ENCODE results near the gene STMP1. TPM values are rescaled to one million over a fixed set of nuclear protein-coding genes. Genes with fewer than 3 reads are reported as not detected.

Gene STMP1
- polyA plus RNA-seq, 1 donor (not counting 4 experiments of a cell fraction or from before 2014, with no cell fraction given), result 30.5 TPM

DNA sequence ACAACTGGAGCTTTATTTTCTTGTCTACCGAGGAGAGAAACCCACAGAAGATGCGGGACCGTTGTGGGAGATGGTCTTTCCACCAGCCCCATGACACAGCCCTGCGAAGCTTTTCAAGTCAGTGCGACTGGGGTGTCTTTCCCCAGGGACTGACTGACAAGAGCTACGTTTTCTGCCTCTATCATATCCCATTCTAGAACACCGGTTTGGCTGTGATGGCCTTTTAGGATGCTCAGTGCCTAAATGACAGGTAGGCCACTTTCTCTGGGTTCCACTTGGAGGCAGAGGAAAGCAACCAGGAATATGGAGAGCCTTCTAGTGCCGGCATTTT lies 48.8 kb downstream of the STMP1 start:
- Histone ChIP-seq H3K4me2 (ENCODE audit: control insufficient read depth, extremely low read depth, insufficient read depth, low read depth, low read length) (no peak overlapping the region), H3K36me3 (ENCODE audit: control insufficient read depth in 2 of 2, extremely low read depth in 1 of 2, insufficient read depth in 2 of 2, low read length in 2 of 2) (no peaks in the 10 kb centered on the region), H3K79me2 (ENCODE audit: control insufficient read depth, insufficient read depth, low read length) (no peaks in the 10 kb centered on the region), H3K27ac (ENCODE audit: control insufficient read depth, insufficient read depth, low read length) (peak overlapping the region; percentile 8), H2AFZ (ENCODE audit: control insufficient read depth, low read length) (no peak overlapping the region), H3K9me1 (ENCODE audit: control insufficient read depth, extremely low read depth, insufficient read depth, low read length) (no peaks in the 10 kb centered on the region), H3K9ac (ENCODE audit: control insufficient read depth, extremely low read depth, insufficient read depth, low read length) (no peak overlapping the region), H3K4me1 (ENCODE audit: control insufficient read depth, extremely low read depth, insufficient read depth, low read length) (peaks cover 38% of the 10 kb centered on the region), H3K4me3 (ENCODE audit: control insufficient read depth in 2 of 3, extremely low read depth in 1 of 3, insufficient read depth in 2 of 3, low read depth in 1 of 3, low read length in 3 of 3) (no peak overlapping the region), H4K20me1 (ENCODE audit: control insufficient read depth, extremely low read depth, insufficient read depth, low read length) (no peaks in the 10 kb centered on the region), H3K9me3 (ENCODE audit: control insufficient read depth, low read depth, low read length) (no peaks in the 10 kb centered on the region), H3K27me3 (ENCODE audit: control insufficient read depth, extremely low read depth, insufficient read depth, low read length) (no peaks in the 10 kb centered on the region)
- TF ChIP-seq CTCF (optimal IDR thresholded peaks at IDR 0.05 in 1 of 3, IDR thresholded peaks at IDR 0.05 in 1 of 3, conservative IDR thresholded peaks at IDR 0.05 in 1 of 3; ENCODE audit: extremely low read depth in 1 of 3, insufficient read depth in 2 of 3, low read length in 3 of 3) (peak in 1 of 3 experiments; percentile 6), EZH2 (IDR thresholded peaks at IDR 0.05; ENCODE audit: low read length) (no peak)
- FAIRE-seq, result no peak
- DNase-seq (ENCODE audit: low read depth, low spot score), result no peak
- dilution Hi-C loops (cut with MboI; ENCODE audit: extremely low pct_ligation_motif_present, low sequenced_read_pairs), result no loop called here

DNA sequence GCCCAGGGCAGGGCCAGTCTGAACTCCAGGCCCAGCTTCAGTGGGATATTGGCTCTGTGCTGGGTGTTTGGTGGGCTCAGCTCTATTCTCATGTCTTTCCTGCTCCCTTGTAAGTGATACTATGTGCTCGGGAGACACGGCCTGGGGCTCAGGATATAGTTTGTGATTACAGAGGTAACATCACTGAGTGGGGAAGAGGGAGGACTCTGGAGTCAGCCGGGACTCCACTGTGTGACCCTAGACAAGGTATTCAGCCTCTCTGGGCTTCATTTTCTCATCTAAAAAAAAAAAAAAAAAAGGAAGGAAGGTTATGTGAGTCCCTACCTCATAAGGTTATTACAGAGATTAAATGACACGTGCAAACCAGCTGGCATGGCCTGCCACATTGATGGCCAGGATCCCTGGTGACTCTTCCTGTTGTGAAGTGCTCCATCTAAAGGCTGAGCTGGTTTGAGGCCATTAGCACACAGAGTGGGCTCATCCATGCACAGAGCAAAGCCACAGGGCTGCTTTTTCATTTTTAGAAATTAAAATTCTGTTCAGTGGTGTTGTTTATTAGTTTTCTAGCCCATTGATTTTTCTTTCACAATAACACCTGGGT lies 50.0 kb downstream of the STMP1 start:
- Histone ChIP-seq H3K79me2 (ENCODE audit: control insufficient read depth, insufficient read depth, low read length) (no peaks in the 10 kb centered on the region), H3K9ac (ENCODE audit: control insufficient read depth, extremely low read depth, insufficient read depth, low read length) (no peak overlapping the region), H3K4me3 (ENCODE audit: control insufficient read depth in 2 of 3, extremely low read depth in 1 of 3, insufficient read depth in 2 of 3, low read depth in 1 of 3, low read length in 3 of 3) (no peak overlapping the region), H3K27ac (ENCODE audit: control insufficient read depth, insufficient read depth, low read length) (no peak overlapping the region), H3K9me1 (ENCODE audit: control insufficient read depth, extremely low read depth, insufficient read depth, low read length) (no peaks in the 10 kb centered on the region), H3K4me1 (ENCODE audit: control insufficient read depth, extremely low read depth, insufficient read depth, low read length) (peaks cover 34% of the 10 kb centered on the region), H3K9me3 (ENCODE audit: control insufficient read depth, low read depth, low read length) (no peaks in the 10 kb centered on the region), H3K27me3 (ENCODE audit: control insufficient read depth, extremely low read depth, insufficient read depth, low read length) (no peaks in the 10 kb centered on the region), H3K36me3 (ENCODE audit: control insufficient read depth in 2 of 2, extremely low read depth in 1 of 2, insufficient read depth in 2 of 2, low read length in 2 of 2) (no peaks in the 10 kb centered on the region), H4K20me1 (ENCODE audit: control insufficient read depth, extremely low read depth, insufficient read depth, low read length) (no peaks in the 10 kb centered on the region), H2AFZ (ENCODE audit: control insufficient read depth, low read length) (no peak overlapping the region), H3K4me2 (ENCODE audit: control insufficient read depth, extremely low read depth, insufficient read depth, low read depth, low read length) (no peak overlapping the region)
- no peak for DNase-seq (ENCODE audit: low read depth, low spot score)
- no peak for FAIRE-seq
- dilution Hi-C loops (cut with MboI; ENCODE audit: extremely low pct_ligation_motif_present, low sequenced_read_pairs), result no loop called here
- TF ChIP-seq CTCF (optimal IDR thresholded peaks at IDR 0.05 in 1 of 3, IDR thresholded peaks at IDR 0.05 in 1 of 3, conservative IDR thresholded peaks at IDR 0.05 in 1 of 3; ENCODE audit: extremely low read depth in 1 of 3, insufficient read depth in 2 of 3, low read length in 3 of 3) (peak in 1 of 3 experiments; percentile 43), EZH2 (IDR thresholded peaks at IDR 0.05; ENCODE audit: low read length) (no peak)

Data from keratinocyte (primary cell).